HEK293 (cell line): ENCODE data around the gene GALC.

Experiments used
- MEIS1 ChIP-seq: sonication (generic); formaldehyde crosslinking; IDR thresholded peaks from 2 replicates; pipeline ENCODE4 v1.8.1; 2022; ENCODE audit warnings: missing genetic modification reagents, mild to moderate bottlenecking, borderline replicate concordance
- ZNF211 ChIP-seq: fragments of 450-650 bp; formaldehyde crosslinking; IDR thresholded peaks from 2 replicates; pipeline ENCODE4 v1.5.1; 2016; ENCODE audit warnings: low read depth, missing biosample characterization, missing genetic modification characterization
- ZNF248 ChIP-seq: fragments of 450-650 bp; formaldehyde crosslinking; IDR thresholded peaks from 2 replicates; pipeline ENCODE4 v1.5.1; 2017; ENCODE audit warnings: missing biosample characterization, missing genetic modification characterization
- ZNF37A ChIP-seq: fragments of 450-650 bp; IDR thresholded peaks from 2 replicates; pipeline ENCODE4 v1.5.1; 2018; ENCODE audit warnings: missing biosample characterization, missing genetic modification characterization
- ZNF48 ChIP-seq: fragments of 450-650 bp; formaldehyde crosslinking; IDR thresholded peaks from 2 replicates; pipeline ENCODE4 v1.5.1; 2016; ENCODE audit warnings: missing biosample characterization, missing genetic modification characterization
- TF ChIP-seq, protein P1 (sequence below): fragments of 450-650 bp; formaldehyde crosslinking; IDR thresholded peaks from 2 replicates; pipeline ENCODE4 v1.5.1; 2016; ENCODE audit warnings: missing biosample characterization, missing genetic modification characterization

DNA sequence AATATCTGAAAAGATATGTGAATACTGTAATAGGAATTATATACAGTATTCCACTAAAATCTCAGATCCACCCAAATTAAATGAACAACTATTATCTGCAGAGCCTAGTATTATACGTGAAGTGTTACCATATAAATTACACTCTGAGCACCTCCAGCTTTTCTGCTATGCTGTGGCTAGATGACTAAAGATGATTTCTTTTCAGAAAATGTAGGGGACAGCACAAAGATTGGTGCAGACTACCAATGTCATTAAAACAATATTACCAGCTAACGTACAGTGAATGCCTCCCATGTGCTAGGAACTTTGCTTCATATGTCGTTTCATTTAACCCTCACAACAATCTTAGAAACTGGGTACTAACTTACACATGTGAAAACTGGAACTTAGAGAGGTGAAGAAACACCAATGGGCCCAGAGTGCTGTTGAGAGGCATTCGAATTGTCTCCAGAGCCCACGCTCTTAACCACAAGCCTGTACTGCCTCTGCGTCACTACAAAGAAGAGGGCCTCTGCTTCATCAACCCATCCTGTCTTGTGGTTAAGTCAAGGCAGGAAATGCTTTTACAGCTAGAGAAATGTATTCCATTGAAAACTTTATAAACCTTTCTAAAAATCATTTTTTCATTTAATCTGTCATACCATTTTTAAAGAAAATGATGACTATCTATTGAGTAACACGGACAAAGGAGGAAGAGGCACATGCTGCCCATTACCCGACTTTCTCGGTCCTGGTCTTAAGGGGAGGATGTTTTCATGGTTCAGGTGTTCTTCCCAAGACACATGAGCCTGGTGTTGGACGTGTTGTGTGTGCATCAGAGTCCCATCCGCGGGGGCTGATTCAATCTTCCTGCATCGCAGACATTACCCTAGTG, 13.2 kb upstream of the GALC start:
- TF ChIP-seq ZNF48 (tag by site-specific recombination) (no peak), ZNF211 (tag by site-specific recombination) (no peak), ZNF37A (no peak), MEIS1 (no peak), ZNF248 (no peak)
- TF ChIP-seq, protein P1, sequence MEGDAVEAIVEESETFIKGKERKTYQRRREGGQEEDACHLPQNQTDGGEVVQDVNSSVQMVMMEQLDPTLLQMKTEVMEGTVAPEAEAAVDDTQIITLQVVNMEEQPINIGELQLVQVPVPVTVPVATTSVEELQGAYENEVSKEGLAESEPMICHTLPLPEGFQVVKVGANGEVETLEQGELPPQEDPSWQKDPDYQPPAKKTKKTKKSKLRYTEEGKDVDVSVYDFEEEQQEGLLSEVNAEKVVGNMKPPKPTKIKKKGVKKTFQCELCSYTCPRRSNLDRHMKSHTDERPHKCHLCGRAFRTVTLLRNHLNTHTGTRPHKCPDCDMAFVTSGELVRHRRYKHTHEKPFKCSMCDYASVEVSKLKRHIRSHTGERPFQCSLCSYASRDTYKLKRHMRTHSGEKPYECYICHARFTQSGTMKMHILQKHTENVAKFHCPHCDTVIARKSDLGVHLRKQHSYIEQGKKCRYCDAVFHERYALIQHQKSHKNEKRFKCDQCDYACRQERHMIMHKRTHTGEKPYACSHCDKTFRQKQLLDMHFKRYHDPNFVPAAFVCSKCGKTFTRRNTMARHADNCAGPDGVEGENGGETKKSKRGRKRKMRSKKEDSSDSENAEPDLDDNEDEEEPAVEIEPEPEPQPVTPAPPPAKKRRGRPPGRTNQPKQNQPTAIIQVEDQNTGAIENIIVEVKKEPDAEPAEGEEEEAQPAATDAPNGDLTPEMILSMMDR (tag by site-specific recombination) = no peak
